MM.1S (cell line): ENCODE data around the gene ARL15.

ENCODE experiments used
- DNase-seq: peaks from one replicate; pipeline ENCODE4 v3.0.0-alpha.2; 2015
- H2AFZ ChIP-seq: fragments of 300-600 bp; sonication (generic); 2 replicates; pipeline ENCODE4 v1.6.0; 2016; ENCODE audit warnings: antibody characterized with exemption, low read length
- H3F3A ChIP-seq: fragments of 300-600 bp; sonication (generic); 2 replicates; pipeline ENCODE4 v1.6.1; 2016; ENCODE audit warnings: mild to moderate bottlenecking, antibody characterized with exemption, low read length, moderate library complexity, mixed read lengths; ENCODE audit not compliant: insufficient read depth
- H3K27ac ChIP-seq: fragments of 300-600 bp; sonication (generic); 2 replicates; pipeline ENCODE4 v1.5.1; 2016; ENCODE audit warnings: mild to moderate bottlenecking, low read length
- H3K27me3 ChIP-seq: fragments of 300-600 bp; sonication (generic); replicated peaks from 2 replicates; pipeline ENCODE4 v1.6.0; 2016; ENCODE audit warnings: low read length; ENCODE audit not compliant: insufficient read depth
- H3K36me3 ChIP-seq: fragments of 300-600 bp; sonication (generic); replicated peaks from 2 replicates; pipeline ENCODE4 v1.6.1; 2016; ENCODE audit warnings: mild to moderate bottlenecking, low read length, mixed read lengths; ENCODE audit not compliant: insufficient read depth
- H3K4me1 ChIP-seq: fragments of 300-600 bp; sonication (generic); 2 replicates; pipeline ENCODE4 v1.6.1; 2016; ENCODE audit warnings: low read length, mixed read lengths
- H3K4me2 ChIP-seq: fragments of 300-600 bp; sonication (generic); 2 replicates; pipeline ENCODE4 v1.6.0; 2016; ENCODE audit warnings: low read depth, low read length
- H3K4me3 ChIP-seq: fragments of 300-600 bp; sonication (generic); 2 replicates; pipeline ENCODE4 v1.5.1; 2016; ENCODE audit warnings: low read length, mixed read lengths
- H3K79me2 ChIP-seq: fragments of 300-600 bp; sonication (generic); 2 replicates; pipeline ENCODE4 v1.6.1; 2016; ENCODE audit warnings: mixed run types, low read length, mixed read lengths
- H3K9ac ChIP-seq: fragments of 300-600 bp; sonication (generic); 2 replicates; pipeline ENCODE4 v1.6.1; 2016; ENCODE audit warnings: low read length, mixed read lengths
- H3K9me2 ChIP-seq: fragments of 300-600 bp; sonication (generic); replicated peaks from 2 replicates; pipeline ENCODE4 v1.6.1; 2016; ENCODE audit warnings: mild to moderate bottlenecking, low read length, mixed read lengths; ENCODE audit not compliant: insufficient read depth
- H3K9me3 ChIP-seq: fragments of 300-600 bp; sonication (generic); replicated peaks from 2 replicates; pipeline ENCODE4 v1.6.1; 2016; ENCODE audit warnings: mild to moderate bottlenecking, low read length, mixed read lengths; ENCODE audit not compliant: insufficient read depth
- H4K20me1 ChIP-seq: fragments of 300-600 bp; sonication (generic); 2 replicates; pipeline ENCODE4 v1.6.1; 2016; ENCODE audit warnings: mild to moderate bottlenecking, low read length, moderate library complexity, mixed read lengths; ENCODE audit not compliant: insufficient read depth
- CTCF ChIP-seq: fragments of 300-600 bp; sonication (generic); IDR thresholded peaks from 2 replicates; pipeline ENCODE4 v1.5.1; 2016; ENCODE audit warnings: antibody characterized with exemption, low read length, mixed read lengths
- EZH2 ChIP-seq: fragments of 300-600 bp; sonication (generic); optimal IDR thresholded peaks from 2 replicates; pipeline ENCODE3; 2017; ENCODE audit warnings: low read depth, mild to moderate bottlenecking, antibody characterized with exemption, low read length, mixed read lengths
- EZH2phosphoT487 ChIP-seq: fragments of 300-600 bp; sonication (generic); IDR thresholded peaks from 2 replicates; pipeline ENCODE4 v1.6.1; 2018; ENCODE audit warnings: antibody characterized with exemption, low read length

Gene ARL15

GRCh38 chr5:54312499-54312898 lies 2.1 kb upstream of the ARL15 start:
- Histone ChIP-seq H3K9ac (no peak overlapping the region), H3K4me2 (no peak overlapping the region), H3K36me3 (no peaks in the 10 kb centered on the region), H4K20me1 (no peaks in the 10 kb centered on the region), H3K4me3 (no peak overlapping the region), H3K9me3 (no peaks in the 10 kb centered on the region), H3K9me2 (no peaks in the 10 kb centered on the region), H3K27ac (no peak overlapping the region), H3K4me1 (peaks cover 6% of the 10 kb centered on the region; the same call in 1 of the 2 replicates), H3F3A (no peaks in the 10 kb centered on the region), H2AFZ (no peak overlapping the region), H3K79me2 (0 out of 2 replicates have a peak, but pooled peaks cover 8% of the 10 kb centered on the region), H3K27me3 (no peaks in the 10 kb centered on the region)
- no peak for TF ChIP-seq CTCF
- no peak for TF ChIP-seq EZH2
- TF ChIP-seq EZH2phosphoT487 = no peak
- no peak for DNase-seq

- TF ChIP-seq CTCF (no peak), EZH2 (no peak), EZH2phosphoT487 (no peak)
- peak; percentile 17 for DNase-seq
- Histone ChIP-seq H3K4me1 (peaks cover 6% of the 10 kb centered on the region; the same call in 1 of the 2 replicates), H3K4me3 (peak overlapping the region; percentile 90), H3K9ac (peak overlapping the region; percentile 55; the same call in 1 of the 2 replicates), H3K79me2 (0 out of 2 replicates have a peak, but pooled peaks cover 8% of the 10 kb centered on the region), H2AFZ (peak overlapping the region; percentile 91), H3K27ac (no peak overlapping the region), H3K4me2 (peak overlapping the region; percentile 91), H3K36me3 (no peaks in the 10 kb centered on the region), H4K20me1 (no peaks in the 10 kb centered on the region), H3K27me3 (no peaks in the 10 kb centered on the region), H3K9me3 (no peaks in the 10 kb centered on the region), H3F3A (no peaks in the 10 kb centered on the region), H3K9me2 (no peaks in the 10 kb centered on the region)
Measured at GRCh38 chr5:54311176-54311677, 854 bp upstream of the ARL15 start.

GRCh38 chr5:54309691-54310432 lies 511 bp downstream of the ARL15 start:
- no peak overlapping the region; the same call in 1 of the 2 replicates for H3K27ac ChIP-seq
- H3K4me3 ChIP-seq = peak overlapping the region; percentile 90
- TF ChIP-seq CTCF (no peak), EZH2phosphoT487 (no peak), EZH2 (no peak)
- peak overlapping the region; percentile 71 for H3K9ac ChIP-seq
- DNase-seq = peak; percentile 41
- no peaks in the 10 kb centered on the region for H3K36me3 ChIP-seq
- no peaks in the 10 kb centered on the region for H3K9me3 ChIP-seq
- no peaks in the 10 kb centered on the region for H3K27me3 ChIP-seq
- peak overlapping the region; percentile 95 for H2AFZ ChIP-seq
- peaks cover 6% of the 10 kb centered on the region; the same call in 1 of the 2 replicates for H3K4me1 ChIP-seq
- H3F3A ChIP-seq = no peaks in the 10 kb centered on the region
- H3K9me2 ChIP-seq = no peaks in the 10 kb centered on the region
- peak overlapping the region; percentile 79 for H3K4me2 ChIP-seq
- no peaks in the 10 kb centered on the region for H4K20me1 ChIP-seq
- 0 out of 2 replicates have a peak, but pooled peaks cover 8% of the 10 kb centered on the region for H3K79me2 ChIP-seq
